GM23338 (cell line): ENCODE data around the gene CERT1.

Source experiments
- CREB1 ChIP-seq: fragments of 250-450 bp; sonication (Bioruptor Pico); IDR thresholded peaks from 2 replicates; pipeline ENCODE4 v1.5.0; 2020; ENCODE audit warnings: low read depth, mild to moderate bottlenecking, moderate library complexity
- CTCF ChIP-seq, 2 experiments: fragments of 200-600 bp in 1 of 2; sonication (generic) in 1 of 2; conservative IDR thresholded peaks; 2 replicates each; pipeline versions ENCODE4 v1.5.1 to v1.6.1; 2016 to 2017; ENCODE audit warnings: antibody characterized with exemption in 2 of 2, low read depth in 2 of 2, mild to moderate bottlenecking in 2 of 2, moderate library complexity in 1 of 2
- ETS1 ChIP-seq: IDR thresholded peaks from 2 replicates; pipeline ENCODE4 v1.6.1; 2016; ENCODE audit warnings: antibody characterized with exemption
- EZH2phosphoT487 ChIP-seq: fragments of 200-600 bp; sonication (generic); IDR thresholded peaks from one replicate; pipeline ENCODE4 v1.8.1; 2018; ENCODE audit warnings: antibody characterized with exemption; ENCODE audit not compliant: unreplicated experiment
- POLR2AphosphoS5 ChIP-seq: IDR thresholded peaks from 2 replicates; pipeline ENCODE4 v1.6.1; 2016; ENCODE audit warnings: antibody characterized with exemption, low read depth
- REST ChIP-seq: IDR thresholded peaks from one replicate; pipeline ENCODE4 v1.6.1; 2018; ENCODE audit warnings: antibody characterized with exemption; ENCODE audit not compliant: unreplicated experiment

- TF ChIP-seq CTCF (conservative IDR thresholded peaks at IDR 0.05; ENCODE audit: low read depth in 2 of 2) = no peak
- TF ChIP-seq POLR2AphosphoS5 = no peak; the same call in 1 of the 2 replicates
- no peak for TF ChIP-seq EZH2phosphoT487
- no peak for TF ChIP-seq REST
- TF ChIP-seq ETS1 = no peak
- TF ChIP-seq CREB1 (CRISPR knock-in tag) = no peak
These were observed 146.7 kb downstream of the CERT1 start for GRCh38 chr5:75364571-75365280.
